Gastrocnemius medialis (tissue), 4 donors: ENCODE measurements around the gene XPNPEP3.
"Not testable (repeated sequence)": the region's sequence is repeated elsewhere in the genome, so short reads cannot be mapped to it uniquely, and the experiment has no call there.

Experiments used
- CTCF ChIP-seq, 5 experiments: fragments of 450-650 bp in 3 of 5; fragments of 200-600 bp in 2 of 5; sonication (generic) in 2 of 5; IDR thresholded peaks in 4 of 5; conservative IDR thresholded peaks in 1 of 5; 1 replicate in 4 of 5; 2 replicates in 1 of 5; pipeline ENCODE4 v1.5.1; 2016 to 2019; ENCODE audit warnings: antibody characterized with exemption in 5 of 5, mild to moderate bottlenecking in 3 of 5, moderate library complexity in 3 of 5
- POLR2A ChIP-seq, 2 donors: fragments of 450-650 bp; IDR thresholded peaks; one replicate each; pipeline ENCODE4 v1.6.1; 2017; ENCODE audit warnings: antibody characterized with exemption in 2 of 2, mild to moderate bottlenecking in 2 of 2, moderate library complexity in 2 of 2

DNA sequence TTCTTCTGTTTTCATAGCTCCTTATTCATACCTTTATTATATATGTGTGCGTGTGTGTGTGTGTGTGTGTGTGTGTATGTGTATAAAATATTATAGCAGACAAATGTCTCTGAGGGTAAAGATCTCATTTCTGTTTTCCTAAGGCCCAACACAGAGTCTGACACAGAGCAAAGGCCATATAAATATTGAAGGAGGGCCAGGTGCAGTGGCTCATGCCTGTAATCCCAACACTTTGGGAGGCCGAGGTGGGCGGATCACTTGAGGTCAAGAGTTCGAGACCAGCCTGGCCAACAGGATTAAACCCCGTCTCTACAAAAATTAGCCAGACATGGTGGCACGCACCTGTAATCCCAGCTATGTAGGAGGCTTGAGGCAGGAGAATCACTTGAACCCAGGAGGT lies 11.4 kb downstream of the XPNPEP3 start:
- not testable (repeated sequence) for TF ChIP-seq POLR2A (IDR thresholded peaks at IDR 0.05); CTCF (IDR thresholded peaks at IDR 0.05 in 4 of 5, conservative IDR thresholded peaks at IDR 0.05 in 1 of 5)
